Keratinocyte (primary cell): ENCODE measurements around the gene SOX3. TPM values are rescaled to one million over a fixed set of nuclear protein-coding genes. Genes with fewer than 3 reads are reported as not detected.

Experiments
- DNase-seq: peaks from one replicate; pipeline ENCODE4 v3.0.0-alpha.2; 2011; ENCODE audit warnings: low read depth, missing footprints, low spot score
- FAIRE-seq: peaks from 2 replicates; lab custom pipeline; 2011; peaks lifted over from hg19 to GRCh38; lab: Jason Lieb, UNC
- H2AFZ ChIP-seq: 2 replicates; pipeline ENCODE4 v1.6.0; 2012; ENCODE audit warnings: low read length, control low read depth, inconsistent platforms; ENCODE audit not compliant: control insufficient read depth
- H3K27ac ChIP-seq: 2 replicates; pipeline ENCODE4 v1.5.1; 2011; ENCODE audit warnings: low read length; ENCODE audit not compliant: control insufficient read depth, insufficient read depth
- H3K27me3 ChIP-seq: 3 replicates; pipeline ENCODE4 v1.6.0; 2011; ENCODE audit warnings: low read length; ENCODE audit not compliant: control insufficient read depth, insufficient read depth; ENCODE audit errors: extremely low read depth
- H3K36me3 ChIP-seq, 2 experiments: 2 replicates in 1 of 2; 3 replicates in 1 of 2; pipeline ENCODE4 v1.5.1; 2011; ENCODE audit warnings: low read length in 2 of 2, mild to moderate bottlenecking in 1 of 2; ENCODE audit not compliant: control insufficient read depth in 2 of 2, insufficient read depth in 2 of 2; ENCODE audit errors: extremely low read depth in 1 of 2
- H3K4me1 ChIP-seq: 3 replicates; pipeline ENCODE4 v1.5.1; 2011; ENCODE audit warnings: low read length; ENCODE audit not compliant: control insufficient read depth, insufficient read depth; ENCODE audit errors: extremely low read depth
- H3K4me2 ChIP-seq: 3 replicates; pipeline ENCODE4 v1.6.0; 2011; ENCODE audit warnings: low read depth, low read length; ENCODE audit not compliant: control insufficient read depth, insufficient read depth; ENCODE audit errors: extremely low read depth
- H3K4me3 ChIP-seq, 3 experiments: fragments of 200-600 bp in 1 of 3; sonication (generic) in 1 of 3; 2 replicates in 2 of 3; 3 replicates in 1 of 3; pipeline ENCODE4 v1.5.1; 2011 to 2016; ENCODE audit warnings: low read length in 3 of 3, mild to moderate bottlenecking in 3 of 3, control low read depth in 2 of 3, inconsistent platforms in 1 of 3, low read depth in 1 of 3, mixed read lengths in 1 of 3, mixed run types in 1 of 3, moderate library complexity in 1 of 3; ENCODE audit not compliant: control insufficient read depth in 2 of 3, insufficient read depth in 2 of 3; ENCODE audit errors: extremely low read depth in 1 of 3
- H3K79me2 ChIP-seq: 2 replicates; pipeline ENCODE4 v1.6.0; 2012; ENCODE audit warnings: low read length; ENCODE audit not compliant: control insufficient read depth, insufficient read depth
- H3K9ac ChIP-seq: 3 replicates; pipeline ENCODE4 v1.6.0; 2011; ENCODE audit warnings: low read length; ENCODE audit not compliant: control insufficient read depth, insufficient read depth; ENCODE audit errors: extremely low read depth
- H3K9me1 ChIP-seq: 3 replicates; pipeline ENCODE4 v1.6.0; 2011; ENCODE audit warnings: low read length; ENCODE audit not compliant: control insufficient read depth, insufficient read depth; ENCODE audit errors: extremely low read depth
- H3K9me3 ChIP-seq: 2 replicates; pipeline ENCODE4 v1.5.1; 2012; ENCODE audit warnings: low read depth, low read length; ENCODE audit not compliant: control insufficient read depth
- H4K20me1 ChIP-seq: 3 replicates; pipeline ENCODE4 v1.6.0; 2011; ENCODE audit warnings: low read length; ENCODE audit not compliant: control insufficient read depth, insufficient read depth; ENCODE audit errors: extremely low read depth
- CTCF ChIP-seq, 3 experiments: IDR thresholded peaks in 1 of 3; conservative IDR thresholded peaks in 1 of 3; optimal IDR thresholded peaks in 1 of 3; 2 replicates in 2 of 3; 3 replicates in 1 of 3; pipeline versions ENCODE3 to v1.5.1; 2011; ENCODE audit warnings: low read length in 3 of 3, mild to moderate bottlenecking in 3 of 3, moderate library complexity in 2 of 3, control low read depth in 1 of 3, inconsistent platforms in 1 of 3; ENCODE audit not compliant: insufficient read depth in 2 of 3; ENCODE audit errors: extremely low read depth in 1 of 3
- EZH2 ChIP-seq: IDR thresholded peaks from one replicate; pipeline ENCODE4 v1.6.1; 2012; ENCODE audit warnings: inconsistent platforms, mild to moderate bottlenecking, low read length, moderate library complexity
- dilution Hi-C: fragments of 300-500 bp; cut with MboI; formaldehyde crosslinking; loops from one replicate; pipeline ENCODE4 v1.7.0; 2020; ENCODE audit warnings: low sequenced_read_pairs; ENCODE audit not compliant: extremely low pct_ligation_motif_present
- polyA minus RNA-seq, 3 experiments: library from RNA; depleted of rRNA, polyadenylated mRNA; stranded (reverse); fragments of >200 nt; gene quantifications; 1 replicate in 1 of 3; 2 replicates in 1 of 3; 3 replicates in 1 of 3; pipeline ENCODE4 v1.2.3, GENCODE V29; 2011
- polyA plus RNA-seq, 5 experiments: library from polyadenylated mRNA; depleted of rRNA in 3 of 5; stranded (reverse) in 3 of 5; stranded (forward) in 1 of 5; unstranded in 1 of 5; fragments of >200 nt; gene quantifications; 1 replicate in 1 of 5; 2 replicates in 3 of 5; 3 replicates in 1 of 5; pipeline versions ENCODE4 v1.2.1 to v1.2.3, GENCODE V29; 2011 to 2012; ENCODE audit warnings: missing spikeins in 2 of 5, low read depth in 1 of 5, low replicate concordance in 1 of 5

Gene SOX3
- polyA plus RNA-seq, result not detected in 3 replicates
- polyA plus RNA-seq (2011; ENCODE audit: low read depth), result not detected
- polyA plus RNA-seq (2011; cell fraction: cytosol; rRNA removed), result not detected in 2 replicates
- polyA plus RNA-seq (2011; cell fraction: nucleus; rRNA removed), result not detected in 2 replicates
- not detected in 2 replicates for polyA plus RNA-seq (2012; ENCODE audit: low replicate concordance)
- polyA minus RNA-seq, result not detected in 3 replicates
- not detected for polyA minus RNA-seq (2011; cell fraction: cytosol; rRNA and poly(A)+ RNA removed)
- not detected in 2 replicates for polyA minus RNA-seq (2011; cell fraction: nucleus; rRNA and poly(A)+ RNA removed)

- no peaks in the 10 kb centered on the region for H3K9me1 ChIP-seq
- H3K4me2 ChIP-seq, result peak within 1 kb of the TSS; percentile 22
- dilution Hi-C loops, result no loop called here
- H3K9ac ChIP-seq, result no peak within 1 kb of the TSS
- H4K20me1 ChIP-seq, result no peaks in the 10 kb centered on the region
- no peaks in the 10 kb centered on the region for H3K4me1 ChIP-seq
- no peak within 1 kb of the TSS for H3K4me3 ChIP-seq
- FAIRE-seq (no peak), DNase-seq (no peak)
- H3K9me3 ChIP-seq, result no peaks in the 10 kb centered on the region
- H3K79me2 ChIP-seq, result no peaks in the 10 kb centered on the region
- H3K27me3 ChIP-seq, result peaks cover 90% of the 10 kb centered on the region
- no peaks in the 10 kb centered on the region for H3K36me3 ChIP-seq
- no peak within 1 kb of the TSS for H3K27ac ChIP-seq
- no peak within 1 kb of the TSS for H2AFZ ChIP-seq
- TF ChIP-seq EZH2 (peak; percentile 95), CTCF (optimal IDR thresholded peaks at IDR 0.05 in 1 of 3, IDR thresholded peaks at IDR 0.05 in 1 of 3, conservative IDR thresholded peaks at IDR 0.05 in 1 of 3; ENCODE audit: extremely low read depth in 1 of 3, insufficient read depth in 2 of 3, low read length in 3 of 3) (no peak)
Measured at GRCh38 chrX:140504371-140505324, at the start of gene SOX3. Gene SOX3 (minus strand): TSS chrX:140505069. CDS start chrX:140505060, 9 bp downstream.

GRCh38 chrX:140548985-140549384 lies 44.1 kb upstream of the SOX3 start:
- Histone ChIP-seq H3K27ac (no peak overlapping the region), H3K4me2 (no peak overlapping the region), H4K20me1 (no peaks in the 10 kb centered on the region), H3K9me1 (no peaks in the 10 kb centered on the region), H3K79me2 (no peaks in the 10 kb centered on the region), H3K9ac (no peak overlapping the region), H3K4me3 (no peak overlapping the region), H2AFZ (no peak overlapping the region), H3K36me3 (no peaks in the 10 kb centered on the region), H3K4me1 (no peaks in the 10 kb centered on the region), H3K9me3 (no peaks in the 10 kb centered on the region), H3K27me3 (no peaks in the 10 kb centered on the region)
- no peak for FAIRE-seq
- TF ChIP-seq EZH2, result no peak
- no peak for TF ChIP-seq CTCF (optimal IDR thresholded peaks at IDR 0.05 in 1 of 3, IDR thresholded peaks at IDR 0.05 in 1 of 3, conservative IDR thresholded peaks at IDR 0.05 in 1 of 3; ENCODE audit: extremely low read depth in 1 of 3, insufficient read depth in 2 of 3, low read length in 3 of 3)
- dilution Hi-C loops, result no loop called here
- no peak for DNase-seq
